IMR-90 (cell line): Measurements from ENCODE around the gene LGALS12. TPM values are rescaled to one million over a fixed set of nuclear protein-coding genes. Genes with fewer than 3 reads are reported as not detected.

Experiments used
- ATAC-seq: fragments of 200-7000 bp; cut with Tn5 transposase; 2 replicates; pipeline ENCODE4 v1.9.1; 2020; ENCODE audit warnings: low read depth, mild to moderate bottlenecking, moderate library complexity
- BruUV-seq: library from RNA; stranded (reverse); fragments of 400-500 nt; replicated peaks from 2 replicates; lab custom pipeline; 2021; lab: Mats Ljungman, UMichigan
- CTCF ChIA-PET: fragments of 300-600 bp; formaldehyde crosslinking; extraction: SDS; loops from one replicate; lab custom pipeline; 2021; ENCODE audit warnings: antibody characterized with exemption; lab: Yijun Ruan, JAX
- POLR2A ChIA-PET: fragments of 300-600 bp; sonication (Branson Sonifier 250); formaldehyde crosslinking; loops from one replicate; lab custom pipeline; 2022; ENCODE audit warnings: antibody characterized with exemption; ENCODE audit not compliant: unreplicated experiment; lab: Charles Lee
- DNase-seq: peaks from one replicate; pipeline ENCODE4 v3.0.0; 2013
- H2AFZ ChIP-seq: replicated peaks from 2 replicates; pipeline ENCODE3; 2013; ENCODE audit warnings: low read length, mild to moderate bottlenecking; ENCODE audit not compliant: poor library complexity
- H2AK5ac ChIP-seq: 2 replicates; pipeline ENCODE4 v1.6.1; 2013; ENCODE audit warnings: low read depth, low read length, inconsistent platforms
- H2AK9ac ChIP-seq: replicated peaks from 2 replicates; pipeline ENCODE3; 2013; ENCODE audit warnings: mild to moderate bottlenecking, low read depth, low read length, moderate library complexity; ENCODE audit not compliant: poor library complexity
- H2BK120ac ChIP-seq: 2 replicates; pipeline ENCODE4 v1.6.1; 2013; ENCODE audit warnings: low read depth, low read length, inconsistent platforms
- H2BK15ac ChIP-seq: 3 replicates; pipeline ENCODE4 v1.6.1; 2013; ENCODE audit warnings: low read depth, low read length, inconsistent platforms
- H2BK20ac ChIP-seq: 2 replicates; pipeline ENCODE4 v1.6.1; 2013; ENCODE audit warnings: low read depth, mild to moderate bottlenecking, inconsistent platforms, low read length, moderate library complexity
- H2BK5ac ChIP-seq: 2 replicates; pipeline ENCODE4 v1.6.1; 2013; ENCODE audit warnings: mild to moderate bottlenecking, low read depth, low read length, inconsistent platforms; ENCODE audit not compliant: poor library complexity, severe bottlenecking
- H3K14ac ChIP-seq: replicated peaks from 2 replicates; pipeline ENCODE4 v1.6.1; 2013; ENCODE audit warnings: low read depth, low read length, inconsistent platforms
- H3K18ac ChIP-seq: 2 replicates; pipeline ENCODE4 v1.6.1; 2013; ENCODE audit warnings: low read depth, low read length, control low read depth
- H3K23ac ChIP-seq: 2 replicates; pipeline ENCODE4 v1.6.1; 2013; ENCODE audit warnings: low read depth, low read length, inconsistent platforms
- H3K27ac ChIP-seq: 2 replicates; pipeline ENCODE4 v1.5.1; 2013; ENCODE audit warnings: mild to moderate bottlenecking, control low read depth, low read length; ENCODE audit not compliant: insufficient read depth
- H3K27me3 ChIP-seq: 2 replicates; pipeline ENCODE4 v1.6.1; 2013; ENCODE audit warnings: low read length; ENCODE audit not compliant: control insufficient read depth, insufficient read depth
- H3K36me3 ChIP-seq: 2 replicates; pipeline ENCODE4 v1.6.1; 2013; ENCODE audit warnings: low read length, mixed read lengths; ENCODE audit not compliant: control insufficient read depth, insufficient read depth
- H3K4ac ChIP-seq: 2 replicates; pipeline ENCODE4 v1.6.1; 2013; ENCODE audit warnings: low read depth, low read length, inconsistent platforms
- H3K4me1 ChIP-seq: 2 replicates; pipeline ENCODE4 v1.6.1; 2013; ENCODE audit warnings: low read length, mixed read lengths; ENCODE audit not compliant: control insufficient read depth, insufficient read depth
- H3K4me2 ChIP-seq: 2 replicates; pipeline ENCODE4 v1.6.1; 2013; ENCODE audit warnings: low read depth, mild to moderate bottlenecking, control low read depth, low read length, moderate library complexity
- H3K4me3 ChIP-seq: 2 replicates; pipeline ENCODE4 v1.5.1; 2013; ENCODE audit warnings: low read depth, mild to moderate bottlenecking, control low read depth, low read length, moderate library complexity; ENCODE audit not compliant: insufficient read depth
- H3K56ac ChIP-seq: 2 replicates; pipeline ENCODE4 v1.6.1; 2013; ENCODE audit warnings: low read length, inconsistent platforms; ENCODE audit not compliant: insufficient read depth; ENCODE audit errors: extremely low read depth
- H3K79me1 ChIP-seq, 2 experiments: 2 replicates each; pipeline ENCODE4 v1.6.1; 2013; ENCODE audit warnings: low read length in 2 of 2, inconsistent platforms in 1 of 2, low read depth in 1 of 2
- H3K9ac ChIP-seq: 2 replicates; pipeline ENCODE4 v1.6.1; 2013; ENCODE audit warnings: low read depth, low read length, control low read depth
- H3K9me1 ChIP-seq: 2 replicates; pipeline ENCODE4 v1.6.1; 2013; ENCODE audit warnings: low read length, inconsistent platforms; ENCODE audit not compliant: insufficient read depth
- H3K9me3 ChIP-seq: 2 replicates; pipeline ENCODE4 v1.6.1; 2013; ENCODE audit warnings: low read length; ENCODE audit not compliant: control insufficient read depth, insufficient read depth
- H4K20me1 ChIP-seq: 2 replicates; pipeline ENCODE4 v1.6.1; 2013; ENCODE audit warnings: low read length, inconsistent platforms; ENCODE audit not compliant: insufficient read depth
- H4K5ac ChIP-seq: 2 replicates; pipeline ENCODE4 v1.6.1; 2013; ENCODE audit warnings: mild to moderate bottlenecking, low read depth, low read length, control low read depth
- H4K8ac ChIP-seq, 2 experiments: 2 replicates each; pipeline ENCODE4 v1.6.1; 2013; ENCODE audit warnings: low read depth in 2 of 2, low read length in 2 of 2, control low read depth in 1 of 2, inconsistent platforms in 1 of 2
- H4K91ac ChIP-seq: 2 replicates; pipeline ENCODE4 v1.6.1; 2013; ENCODE audit warnings: low read depth, low read length, inconsistent platforms; ENCODE audit not compliant: insufficient read depth
- CEBPB ChIP-seq: IDR thresholded peaks from 2 replicates; pipeline ENCODE4 v1.6.1; 2012; ENCODE audit warnings: low read depth, low read length, improper control_type of control experiment
- RCOR1 ChIP-seq: IDR thresholded peaks from 2 replicates; pipeline ENCODE4 v1.6.1; 2012; ENCODE audit warnings: mild to moderate bottlenecking, low read length, improper control_type of control experiment; ENCODE audit not compliant: insufficient replicate concordance
- WGBS, 2 experiments: methylation state at CpG; one replicate each; pipeline versions ENCODE4 v1.1.5 to v1.1.7; 2013; ENCODE audit warnings: missing lambda C conversion rate in 2 of 2; ENCODE audit not compliant: insufficient read length in 1 of 2; ENCODE audit errors: extremely low coverage in 2 of 2; 5-methylcytosine and 5-hydroxymethylcytosine counted together
- dilution Hi-C: fragments of 300-500 bp; cut with HindIII; formaldehyde crosslinking; loops from one replicate; pipeline ENCODE4 v1.14.3; 2018; ENCODE audit warnings: low sequenced_read_pairs; ENCODE audit not compliant: unreplicated experiment
- in situ Hi-C: fragments of 300-500 bp; cut with MboI; formaldehyde crosslinking; loops from 3 replicates; pipeline ENCODE4 v1.14.3; 2019; ENCODE audit warnings: low sequenced_read_pairs, inconsistent platforms, mixed read lengths
- intact Hi-C: fragments of 100-400 bp; cut with micrococcal nuclease; formaldehyde crosslinking; loops from 2 replicates; pipeline ENCODE4 v1.10.0; 2022
- polyA plus RNA-seq, 3 experiments: library from polyadenylated mRNA; depleted of rRNA; stranded (reverse); fragments of >200 nt; gene quantifications; 2 replicates each; pipeline ENCODE4 v1.2.3, GENCODE V29; 2012; ENCODE audit warnings: low replicate concordance in 1 of 3
- total RNA-seq: library from RNA; depleted of rRNA; stranded (reverse); fragments of >200 nt; gene quantifications from 2 replicates; pipeline ENCODE4 v1.2.3, GENCODE V29; 2012

The LGALS12 gene
- total and polyA plus RNA-seq, 2 of the 4 experiments (the other 2 are of a cell fraction): not detected

DNA sequence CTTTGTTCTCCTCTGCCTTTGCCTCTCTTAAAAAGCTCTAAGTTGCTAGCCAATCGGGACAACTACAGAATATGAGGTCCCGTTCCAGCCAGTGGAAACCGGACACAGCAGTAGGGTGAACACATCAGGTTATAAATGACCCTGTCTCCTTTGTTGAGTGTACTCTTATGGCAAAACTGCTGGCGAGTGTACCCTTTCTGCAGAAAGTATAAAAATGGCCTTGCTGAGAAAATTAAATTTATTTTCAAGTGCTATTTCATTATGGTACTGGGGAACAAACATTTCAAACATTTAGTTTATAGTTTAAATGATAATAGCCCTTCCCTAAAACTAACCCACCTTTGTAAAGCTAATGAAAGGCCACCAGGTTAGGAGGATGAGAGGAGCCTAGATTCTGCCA is 6.0 kb upstream of the LGALS12 start:
- no peak overlapping the region for H3K23ac ChIP-seq
- H3K79me1 ChIP-seq: no peaks in the 10 kb centered on the region
- H2BK120ac ChIP-seq: no peak overlapping the region
- dilution Hi-C loops (no loop called here), intact Hi-C loops (no loop called here), in situ Hi-C loops (loop anchor here (25.0 kb wide), 1 partner anchor 437 kb away; the partner anchor contains the start of gene NAA40)
- H4K8ac ChIP-seq: no peak overlapping the region
- no peak overlapping the region for H3K9ac ChIP-seq
- no peak overlapping the region for H2AK5ac ChIP-seq
- H3K56ac ChIP-seq: no peak overlapping the region
- H2BK15ac ChIP-seq: no peak overlapping the region
- 72% methylated on average over 3 of the region's 4 CpGs; no CpG with 5 or more reads in 1 of the 2 experiments for WGBS, 2 experiments
- CTCF ChIA-PET: no interaction called here
- peaks cover 7% of the 10 kb centered on the region for H3K9me3 ChIP-seq
- H2AK9ac ChIP-seq: no peak overlapping the region
- H4K91ac ChIP-seq: no peak overlapping the region
- H3K18ac ChIP-seq: no peak overlapping the region
- no peak for DNase-seq
- no peak for ATAC-seq
- no peak overlapping the region for H3K4me2 ChIP-seq
- no peak overlapping the region for H3K27ac ChIP-seq
- no peaks in the 10 kb centered on the region for H3K36me3 ChIP-seq
- H2BK20ac ChIP-seq: no peak overlapping the region
- H3K14ac ChIP-seq: no peak overlapping the region
- no peak overlapping the region for H3K4ac ChIP-seq
- no peaks in the 10 kb centered on the region for H3K4me1 ChIP-seq
- no peak overlapping the region for H4K5ac ChIP-seq
- no peak overlapping the region for H3K4me3 ChIP-seq
- peaks cover 6% of the 10 kb centered on the region for H3K27me3 ChIP-seq
- H4K20me1 ChIP-seq: no peaks in the 10 kb centered on the region
- H2BK5ac ChIP-seq: no peak overlapping the region
- H2AFZ ChIP-seq: no peak overlapping the region
- POLR2A ChIA-PET: no interaction called here
- no peaks in the 10 kb centered on the region; the same call in 1 of the 2 replicates for H3K9me1 ChIP-seq
- TF ChIP-seq RCOR1 (no peak), CEBPB (no peak)
- BruUV-seq: no TSS peak
